Measurements from ENCODE around the gene CREB3.

Gene CREB3

GRCh38 chr9:35690614-35691333 is 41.7 kb upstream of the CREB3 start:
- peak overlapping the region; percentile 52 to 90 for H2BK12ac ChIP-seq (ENCODE audit: low read length in 2 of 2)
- peak overlapping the region; percentile 97 for H2BK5ac ChIP-seq (ENCODE audit: low read depth, low read length, poor library complexity, severe bottlenecking)
- H3K9ac ChIP-seq (ENCODE audit: low read length) = peak overlapping the region; percentile 92
- H3K4me2 ChIP-seq (ENCODE audit: low read length, poor library complexity, severe bottlenecking) = peak overlapping the region; percentile 82
- H3K4me1 ChIP-seq (ENCODE audit: control insufficient read depth, insufficient read depth, low read depth, low read length) = peaks cover 26% of the 10 kb centered on the region
- H2AK5ac ChIP-seq (ENCODE audit: low read length, severe bottlenecking) = peak overlapping the region; percentile 97
- peak overlapping the region in 1 of 2 experiments; percentile 94 for H3K14ac ChIP-seq (ENCODE audit: low read length in 2 of 2)
- peak overlapping the region; percentile 97 for H3K18ac ChIP-seq (ENCODE audit: low read depth in 1 of 2, low read length in 2 of 2)
- no peaks in the 10 kb centered on the region for H3K9me3 ChIP-seq (ENCODE audit: control insufficient read depth, low read length)
- H3K27ac ChIP-seq (ENCODE audit: low read length, poor library complexity, severe bottlenecking) = peak overlapping the region; percentile 95
- H3K27me3 ChIP-seq (ENCODE audit: control insufficient read depth in 1 of 2, insufficient read depth in 1 of 2, low read length in 2 of 2) = no peaks in the 10 kb centered on the region
- peak overlapping the region; percentile 74 for H2AFZ ChIP-seq (ENCODE audit: low read depth, low read length)
- peak overlapping the region; percentile 89 to 97 for H3K4ac ChIP-seq (ENCODE audit: low read depth in 1 of 2, low read length in 2 of 2)
- H2BK15ac ChIP-seq (ENCODE audit: low read depth, poor library complexity, severe bottlenecking) = peak overlapping the region; percentile 96
- H3K4me3 ChIP-seq (ENCODE audit: insufficient read depth in 1 of 2, low read depth in 1 of 2, low read length in 2 of 2) = peak overlapping the region; percentile 87
- peak overlapping the region; percentile 94 for H4K91ac ChIP-seq (ENCODE audit: low read length)
- WGBS = 1% methylated on average over 49 of the region's 61 CpGs
- H3K36me3 ChIP-seq (ENCODE audit: control insufficient read depth in 1 of 2, insufficient read depth in 2 of 2, low read depth in 1 of 2, low read length in 2 of 2) = peaks cover 27 to 29% of the 10 kb centered on the region in 2 experiments
- H3K79me1 ChIP-seq (replicated peaks; ENCODE audit: low read length, poor library complexity, severe bottlenecking) = peaks cover 2% of the 10 kb centered on the region
- peak overlapping the region in 1 of 2 experiments; percentile 85 for H3K23ac ChIP-seq (ENCODE audit: low read length in 2 of 2)
- peak overlapping the region; percentile 95 for H2BK120ac ChIP-seq (ENCODE audit: low read depth, low read length)
- DNase-seq = peak; percentile 87
- H4K8ac ChIP-seq (ENCODE audit: low read length) = peak overlapping the region; percentile 94

GRCh38 chr9:35691334-35691650 is 41.2 kb upstream of the CREB3 start:
- 13% methylated on average over 10 of the region's 10 CpGs for WGBS
- peak overlapping the region; percentile 95 for H2BK120ac ChIP-seq (ENCODE audit: low read depth, low read length)

GRCh38 chr9:35691757-35692301 is 40.6 kb upstream of the CREB3 start:
- peak overlapping the region; percentile 94 for H3K27ac ChIP-seq (ENCODE audit: low read length, poor library complexity, severe bottlenecking)
- peaks cover 4% of the 10 kb centered on the region for H3K79me1 ChIP-seq (replicated peaks; ENCODE audit: low read length, poor library complexity, severe bottlenecking)
- 66% methylated on average over 13 of the region's 13 CpGs for WGBS
- no peak overlapping the region for H3K23ac ChIP-seq (ENCODE audit: low read length in 2 of 2)
- DNase-seq = no peak
- H3K4me3 ChIP-seq (ENCODE audit: insufficient read depth in 1 of 2, low read depth in 1 of 2, low read length in 2 of 2) = peak overlapping the region in 1 of 2 experiments; percentile 87
- H4K8ac ChIP-seq (ENCODE audit: low read length) = no peak overlapping the region
- H3K9ac ChIP-seq (ENCODE audit: low read length) = peak overlapping the region; percentile 92
- peak overlapping the region in 1 of 2 experiments; percentile 52 for H3K4ac ChIP-seq (ENCODE audit: low read depth in 1 of 2, low read length in 2 of 2)
- H3K18ac ChIP-seq (ENCODE audit: low read depth in 1 of 2, low read length in 2 of 2) = no peak overlapping the region
- H2BK15ac ChIP-seq (ENCODE audit: low read depth, poor library complexity, severe bottlenecking) = no peak overlapping the region
- H3K4me2 ChIP-seq (ENCODE audit: low read length, poor library complexity, severe bottlenecking) = peak overlapping the region; percentile 13
- peaks cover 28 to 30% of the 10 kb centered on the region in 2 experiments for H3K36me3 ChIP-seq (ENCODE audit: control insufficient read depth in 1 of 2, insufficient read depth in 2 of 2, low read depth in 1 of 2, low read length in 2 of 2)
- no peak overlapping the region for H2BK5ac ChIP-seq (ENCODE audit: low read depth, low read length, poor library complexity, severe bottlenecking)
- no peak overlapping the region for H2BK120ac ChIP-seq (ENCODE audit: low read depth, low read length)
- H2BK12ac ChIP-seq (ENCODE audit: low read length in 2 of 2) = peak overlapping the region in 1 of 2 experiments; percentile 45
- no peak overlapping the region for H4K91ac ChIP-seq (ENCODE audit: low read length)
- peaks cover 17% of the 10 kb centered on the region for H3K4me1 ChIP-seq (ENCODE audit: control insufficient read depth, insufficient read depth, low read depth, low read length)
- no peak overlapping the region for H2AK5ac ChIP-seq (ENCODE audit: low read length, severe bottlenecking)
- no peak overlapping the region for H3K14ac ChIP-seq (ENCODE audit: low read length in 2 of 2)
- H2AFZ ChIP-seq (ENCODE audit: low read depth, low read length) = no peak overlapping the region
- no peaks in the 10 kb centered on the region for H3K9me3 ChIP-seq (ENCODE audit: control insufficient read depth, low read length)
- H3K27me3 ChIP-seq (ENCODE audit: control insufficient read depth in 1 of 2, insufficient read depth in 1 of 2, low read length in 2 of 2) = no peaks in the 10 kb centered on the region

More at GRCh38 chr9:35691334-35691650, 41.2 kb upstream of the CREB3 start:
- Histone ChIP-seq H3K36me3 (ENCODE audit: control insufficient read depth in 1 of 2, insufficient read depth in 2 of 2, low read depth in 1 of 2, low read length in 2 of 2) (peaks cover 27 to 30% of the 10 kb centered on the region in 2 experiments), H3K4me3 (ENCODE audit: insufficient read depth in 1 of 2, low read depth in 1 of 2, low read length in 2 of 2) (peak overlapping the region; percentile 87), H2BK15ac (ENCODE audit: low read depth, poor library complexity, severe bottlenecking) (no peak overlapping the region), H4K91ac (ENCODE audit: low read length) (peak overlapping the region; percentile 94), H3K27me3 (ENCODE audit: control insufficient read depth in 1 of 2, insufficient read depth in 1 of 2, low read length in 2 of 2) (no peaks in the 10 kb centered on the region), H4K8ac (ENCODE audit: low read length) (peak overlapping the region; percentile 94), H2BK12ac (ENCODE audit: low read length in 2 of 2) (peak overlapping the region in 1 of 2 experiments; percentile 79), H3K23ac (ENCODE audit: low read length in 2 of 2) (peak overlapping the region in 1 of 2 experiments; percentile 85), H3K27ac (ENCODE audit: low read length, poor library complexity, severe bottlenecking) (peak overlapping the region; percentile 94), H3K18ac (ENCODE audit: low read depth in 1 of 2, low read length in 2 of 2) (peak overlapping the region; percentile 95 to 97), H3K4me2 (ENCODE audit: low read length, poor library complexity, severe bottlenecking) (peak overlapping the region; percentile 82), H2AK5ac (ENCODE audit: low read length, severe bottlenecking) (peak overlapping the region; percentile 97), H3K79me1 (replicated peaks; ENCODE audit: low read length, poor library complexity, severe bottlenecking) (peaks cover 4% of the 10 kb centered on the region), H2BK5ac (ENCODE audit: low read depth, low read length, poor library complexity, severe bottlenecking) (peak overlapping the region; percentile 97), H3K9me3 (ENCODE audit: control insufficient read depth, low read length) (no peaks in the 10 kb centered on the region), H3K14ac (ENCODE audit: low read length in 2 of 2) (peak overlapping the region in 1 of 2 experiments; percentile 94), H3K4me1 (ENCODE audit: control insufficient read depth, insufficient read depth, low read depth, low read length) (peaks cover 22% of the 10 kb centered on the region), H3K4ac (ENCODE audit: low read depth in 1 of 2, low read length in 2 of 2) (peak overlapping the region; percentile 73 to 97), H3K9ac (ENCODE audit: low read length) (peak overlapping the region; percentile 92), H2AFZ (ENCODE audit: low read depth, low read length) (peak overlapping the region; percentile 73)
- DNase-seq = no peak

GRCh38 chr9:35695943-35696401 is 36.5 kb upstream of the CREB3 start:
- no peak overlapping the region for H3K4me2 ChIP-seq (ENCODE audit: low read length, poor library complexity, severe bottlenecking)
- no peaks in the 10 kb centered on the region for H3K27me3 ChIP-seq (ENCODE audit: control insufficient read depth in 1 of 2, insufficient read depth in 1 of 2, low read length in 2 of 2)
- H2BK120ac ChIP-seq (ENCODE audit: low read depth, low read length) = no peak overlapping the region
- H3K9ac ChIP-seq (ENCODE audit: low read length) = no peak overlapping the region
- H3K4me3 ChIP-seq (ENCODE audit: insufficient read depth in 1 of 2, low read depth in 1 of 2, low read length in 2 of 2) = no peak overlapping the region
- H2BK15ac ChIP-seq (ENCODE audit: low read depth, poor library complexity, severe bottlenecking) = no peak overlapping the region
- H2BK5ac ChIP-seq (ENCODE audit: low read depth, low read length, poor library complexity, severe bottlenecking) = no peak overlapping the region
- peaks cover 52 to 55% of the 10 kb centered on the region in 2 experiments for H3K36me3 ChIP-seq (ENCODE audit: control insufficient read depth in 1 of 2, insufficient read depth in 2 of 2, low read depth in 1 of 2, low read length in 2 of 2)
- peaks cover 3% of the 10 kb centered on the region for H3K4me1 ChIP-seq (ENCODE audit: control insufficient read depth, insufficient read depth, low read depth, low read length)
- no peak overlapping the region for H3K27ac ChIP-seq (ENCODE audit: low read length, poor library complexity, severe bottlenecking)
- H2AK5ac ChIP-seq (ENCODE audit: low read length, severe bottlenecking) = no peak overlapping the region
- H3K4ac ChIP-seq (ENCODE audit: low read depth in 1 of 2, low read length in 2 of 2) = no peak overlapping the region
- WGBS = 100% methylated on average over 3 of the region's 3 CpGs
- no peak overlapping the region for H4K8ac ChIP-seq (ENCODE audit: low read length)
- peaks cover 4% of the 10 kb centered on the region for H3K79me1 ChIP-seq (replicated peaks; ENCODE audit: low read length, poor library complexity, severe bottlenecking)
- no peak overlapping the region for H2AFZ ChIP-seq (ENCODE audit: low read depth, low read length)
- H2BK12ac ChIP-seq (ENCODE audit: low read length in 2 of 2) = no peak overlapping the region
- H3K14ac ChIP-seq (ENCODE audit: low read length in 2 of 2) = no peak overlapping the region
- no peak overlapping the region for H3K18ac ChIP-seq (ENCODE audit: low read depth in 1 of 2, low read length in 2 of 2)
- H4K91ac ChIP-seq (ENCODE audit: low read length) = no peak overlapping the region
- H3K23ac ChIP-seq (ENCODE audit: low read length in 2 of 2) = no peak overlapping the region
- DNase-seq = no peak
- no peaks in the 10 kb centered on the region for H3K9me3 ChIP-seq (ENCODE audit: control insufficient read depth, low read length)
